Mesothelial cell of epicardium (in vitro differentiated cells): ENCODE measurements around the gene GADD45A. TPM values are rescaled to one million over a fixed set of nuclear protein-coding genes. Genes with fewer than 3 reads are reported as not detected.

Experiments used
- DNase-seq, 2 experiments: peaks; one replicate each; pipeline ENCODE4 v3.0.0; 2021; ENCODE audit warnings: low spot score in 2 of 2; ENCODE audit not compliant: unreplicated experiment in 2 of 2
- H3K27ac Mint-ChIP-seq: 2 replicates; pipeline ENCODE4 v1.8.0; 2021; ENCODE audit warnings: mixed read lengths
- H3K27me3 Mint-ChIP-seq: 2 replicates; pipeline ENCODE4 v1.8.0; 2021; ENCODE audit warnings: low read depth, mixed read lengths
- H3K36me3 Mint-ChIP-seq: 2 replicates; pipeline ENCODE4 v1.8.0; 2021; ENCODE audit warnings: mixed read lengths
- H3K4me1 Mint-ChIP-seq: 2 replicates; pipeline ENCODE4 v1.8.0; 2021; ENCODE audit warnings: mixed read lengths
- H3K4me3 Mint-ChIP-seq: 2 replicates; pipeline ENCODE4 v1.8.0; 2021; ENCODE audit warnings: mild to moderate bottlenecking, moderate library complexity, mixed read lengths
- H3K9me3 Mint-ChIP-seq: 2 replicates; pipeline ENCODE4 v1.8.0; 2021; ENCODE audit warnings: mixed read lengths
- CTCF ChIP-seq: fragments of 200-600 bp; sonication (generic); IDR thresholded peaks from one replicate; pipeline ENCODE4 v1.5.0; 2021; ENCODE audit warnings: antibody characterized with exemption; ENCODE audit not compliant: unreplicated experiment
- total RNA-seq: library from RNA; stranded (reverse); gene quantifications from 3 replicates; pipeline ENCODE4 v1.2.1, GENCODE V29; 2021

The GADD45A gene
- total RNA-seq, 1 donor from 2014 or later = 80.2 TPM

GRCh38 chr1:67687198-67687545 lies 2.2 kb downstream of the GADD45A start:
- Mint-ChIP-seq H3K9me3 (no peaks in the 10 kb centered on the region), H3K4me3 (peak overlapping the region; percentile 94), H3K4me1 (peaks cover 47% of the 10 kb centered on the region), H3K36me3 (peaks cover 16% of the 10 kb centered on the region), H3K27ac (peak overlapping the region; percentile 99), H3K27me3 (no peaks in the 10 kb centered on the region)
- TF ChIP-seq CTCF = no peak
- DNase-seq = no peak

GRCh38 chr1:67687649-67688048 lies 2.6 kb downstream of the GADD45A start:
- TF ChIP-seq CTCF = no peak
- no peaks in the 10 kb centered on the region for H3K27me3 Mint-ChIP-seq
- H3K4me3 Mint-ChIP-seq = peak overlapping the region; percentile 42
- H3K27ac Mint-ChIP-seq = peak overlapping the region; percentile 92
- H3K36me3 Mint-ChIP-seq = peaks cover 16% of the 10 kb centered on the region
- peaks cover 44% of the 10 kb centered on the region for H3K4me1 Mint-ChIP-seq
- DNase-seq = no peak
- no peaks in the 10 kb centered on the region for H3K9me3 Mint-ChIP-seq

- peaks cover 16% of the 10 kb centered on the region for H3K36me3 Mint-ChIP-seq
- peak overlapping the region; percentile 78 for H3K27ac Mint-ChIP-seq
- no peak for TF ChIP-seq CTCF
- no peak for DNase-seq
- H3K4me3 Mint-ChIP-seq = no peak overlapping the region
- no peaks in the 10 kb centered on the region for H3K9me3 Mint-ChIP-seq
- H3K27me3 Mint-ChIP-seq = no peaks in the 10 kb centered on the region
- peaks cover 38% of the 10 kb centered on the region for H3K4me1 Mint-ChIP-seq
These were observed 3.7 kb downstream of the GADD45A start for GRCh38 chr1:67688526-67689219.

- no peaks in the 10 kb centered on the region for H3K9me3 Mint-ChIP-seq
- no peak for DNase-seq
- H3K27me3 Mint-ChIP-seq = no peaks in the 10 kb centered on the region
- H3K4me3 Mint-ChIP-seq = no peak overlapping the region
- TF ChIP-seq CTCF = no peak
- H3K36me3 Mint-ChIP-seq = peaks cover 16% of the 10 kb centered on the region
- peak overlapping the region; percentile 78 for H3K27ac Mint-ChIP-seq
- peaks cover 31% of the 10 kb centered on the region for H3K4me1 Mint-ChIP-seq
These were observed 4.4 kb downstream of the GADD45A start for GRCh38 chr1:67689267-67690017.

- no peaks in the 10 kb centered on the region for H3K27me3 Mint-ChIP-seq
- peaks cover 16% of the 10 kb centered on the region for H3K36me3 Mint-ChIP-seq
- no peak for TF ChIP-seq CTCF
- no peak overlapping the region for H3K4me3 Mint-ChIP-seq
- H3K9me3 Mint-ChIP-seq = no peaks in the 10 kb centered on the region
- no peak overlapping the region for H3K27ac Mint-ChIP-seq
- no peak for DNase-seq
- H3K4me1 Mint-ChIP-seq = peaks cover 25% of the 10 kb centered on the region
These were observed 5.0 kb downstream of the GADD45A start for GRCh38 chr1:67690018-67690363.
